Cardiac fibroblast (primary cell): ENCODE results near the gene CAMTA2.

Source experiments
- DNase-seq, 2 donors: peaks; one replicate each; pipeline versions ENCODE4 v3.0.0 to v3.0.0-alpha.2; 2010; ENCODE audit warnings: low read depth in 2 of 2
- H3K4me3 ChIP-seq, 2 donors: replicated peaks in 1 of 2; 1 replicate in 1 of 2; 2 replicates in 1 of 2; pipeline ENCODE4 v1.5.1; 2011; ENCODE audit warnings: low read depth in 2 of 2, low read length in 2 of 2, mild to moderate bottlenecking in 2 of 2, moderate library complexity in 1 of 2
- CTCF ChIP-seq: IDR thresholded peaks from one replicate; pipeline ENCODE4 v1.5.1; 2011; ENCODE audit warnings: low read depth, mild to moderate bottlenecking, low read length, inconsistent platforms

The CAMTA2 gene

DNA sequence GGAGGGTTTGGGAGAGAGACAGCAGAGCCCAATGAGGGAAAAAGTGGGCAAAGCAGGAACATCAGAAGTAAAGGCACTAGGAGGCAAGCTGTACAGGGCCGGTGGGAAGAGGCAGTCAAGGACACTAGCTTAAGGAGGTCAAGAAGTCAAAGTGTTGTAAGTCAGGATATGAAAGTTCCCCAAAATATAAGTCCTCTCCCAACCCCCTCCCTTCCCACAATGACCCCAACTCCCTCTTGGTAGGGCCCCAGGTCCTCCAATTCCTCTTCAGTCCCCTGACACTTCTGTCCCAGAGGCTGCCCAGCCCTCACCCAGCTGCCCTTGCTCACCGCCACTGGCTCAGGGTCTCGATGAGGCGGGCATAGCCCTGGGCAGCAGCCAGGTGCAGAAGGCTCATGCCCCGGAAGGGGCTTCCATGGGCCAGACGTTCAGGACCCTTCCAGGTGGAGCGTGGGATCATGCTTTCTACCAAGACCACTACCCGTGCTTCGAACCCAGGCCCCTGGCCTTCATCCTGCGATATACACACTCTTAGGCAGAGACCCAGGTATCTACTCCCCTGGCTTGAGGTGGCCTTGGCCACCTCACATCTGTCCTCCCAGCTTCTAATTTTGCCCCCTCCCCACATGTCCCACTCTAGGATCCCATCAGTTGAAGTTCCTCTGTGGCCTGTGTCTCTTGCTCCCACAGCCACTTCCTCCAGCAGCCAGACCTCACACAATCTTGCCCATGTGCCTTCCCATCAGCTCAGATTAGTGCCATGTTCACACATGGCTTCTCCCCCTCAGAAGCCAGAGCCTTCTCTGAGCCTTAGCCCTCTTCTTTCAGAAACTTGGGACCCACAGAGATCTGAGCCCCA, 14.0 kb downstream of the CAMTA2 start:
- no peak overlapping the region for H3K4me3 ChIP-seq
- DNase-seq, result no peak

GRCh38 chr17:4972752-4973151, 14.7 kb downstream of the CAMTA2 start:
- no peak for DNase-seq
- TF ChIP-seq CTCF, result no peak
- no peak overlapping the region for H3K4me3 ChIP-seq

More for the DNA sequence above, 14.0 kb downstream of the CAMTA2 start:
- TF ChIP-seq CTCF, result no peak

DNA sequence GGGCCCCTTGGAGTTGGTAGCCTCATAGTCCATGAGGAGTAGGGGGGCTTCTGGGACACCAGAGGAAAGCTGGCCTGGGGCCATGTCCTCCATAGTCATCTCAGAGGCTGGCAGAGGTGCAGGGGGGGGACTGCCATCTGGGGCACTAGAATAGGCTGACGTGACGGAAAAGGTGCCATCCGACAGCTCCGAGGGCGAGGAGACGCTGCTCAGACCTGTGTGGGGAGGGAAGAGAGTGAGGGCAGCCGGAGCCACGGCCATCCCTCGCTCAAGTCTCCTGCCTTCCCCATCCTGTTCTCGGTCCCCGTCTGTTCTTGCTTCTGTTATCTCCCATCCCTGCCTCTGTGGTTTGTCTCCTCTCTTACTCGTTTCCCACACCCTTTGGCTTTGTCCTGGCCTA, 15.2 kb downstream of the CAMTA2 start:
- no peak for DNase-seq
- TF ChIP-seq CTCF, result no peak
- no peak overlapping the region for H3K4me3 ChIP-seq

DNA sequence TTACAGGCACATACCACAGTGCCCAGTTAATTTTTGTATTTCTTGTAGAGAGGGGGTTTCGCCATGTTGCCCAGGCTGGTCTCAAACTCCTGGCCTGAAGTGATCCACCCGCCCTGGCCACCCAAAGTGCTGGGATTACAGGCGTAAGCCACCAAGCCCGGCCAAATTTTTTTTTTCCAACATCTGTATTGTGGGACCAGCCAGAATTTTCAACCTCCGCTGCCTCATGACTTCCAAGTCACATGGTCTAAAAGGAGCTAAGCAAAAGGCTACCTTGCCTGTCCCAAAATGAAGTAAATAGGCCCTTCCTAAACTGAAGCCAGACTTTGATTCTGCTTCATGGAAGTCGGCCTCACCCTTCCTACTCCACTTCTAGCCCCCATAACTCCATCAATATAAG, 15.6 kb downstream of the CAMTA2 start:
- H3K4me3 ChIP-seq, result no peak overlapping the region
- no peak for TF ChIP-seq CTCF
- no peak for DNase-seq

DNA sequence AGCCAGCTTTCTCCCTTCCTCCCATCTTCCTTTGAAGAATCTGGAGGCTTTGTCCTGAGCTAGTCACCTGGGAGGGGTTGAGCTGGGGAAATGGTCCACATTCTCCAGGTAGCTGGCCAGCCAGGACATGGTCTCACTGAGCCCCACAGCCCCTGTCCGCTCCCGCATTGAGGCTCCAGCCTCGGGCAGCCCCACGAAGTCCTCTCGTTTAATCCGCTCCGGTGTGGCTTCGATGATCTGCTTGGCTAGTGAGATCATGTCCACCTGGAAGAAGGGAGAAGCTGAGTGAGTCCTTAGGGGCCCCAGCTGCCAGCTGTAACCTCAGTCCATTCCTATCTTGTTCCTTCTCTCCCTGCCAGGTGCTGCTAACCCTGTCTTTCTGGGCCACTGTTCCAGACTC, 17.2 kb downstream of the CAMTA2 start:
- no peak for TF ChIP-seq CTCF
- H3K4me3 ChIP-seq, result no peak overlapping the region
- no peak for DNase-seq

DNA sequence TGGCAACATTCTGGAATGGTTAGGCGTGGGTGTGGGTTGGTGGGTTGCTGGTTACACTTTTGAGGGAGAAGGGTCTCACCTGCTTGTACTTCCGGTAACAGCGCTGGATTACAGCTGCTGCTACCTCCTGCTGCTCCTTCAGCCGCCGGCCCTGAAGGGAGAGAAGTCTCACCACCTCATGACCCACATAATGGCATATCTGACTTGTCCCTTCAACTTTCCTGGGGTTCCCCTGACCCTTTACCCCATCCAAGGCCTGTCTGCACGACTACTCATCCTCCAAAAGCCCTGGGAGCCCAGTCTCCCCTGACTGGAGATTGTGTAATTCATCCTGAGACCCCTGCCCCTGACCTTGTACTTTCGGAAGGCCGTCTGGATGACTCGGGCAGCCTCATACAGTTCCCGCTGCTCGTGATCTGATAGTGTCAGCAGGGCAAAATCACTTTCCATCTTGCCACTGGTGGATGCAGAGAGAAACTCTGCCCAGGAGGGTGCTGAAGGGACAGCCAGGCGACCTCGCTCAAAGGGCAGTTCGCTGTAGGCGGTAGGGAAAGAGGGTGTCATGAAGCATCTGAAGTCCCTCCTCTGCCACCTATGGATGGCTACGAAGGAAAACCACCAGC, 17.8 kb downstream of the CAMTA2 start:
- no peak for DNase-seq
- H3K4me3 ChIP-seq, result peak overlapping the region; percentile 68 to 71
- no peak for TF ChIP-seq CTCF
